ENCODE data around the gene NFKBIE.

Gene NFKBIE

DNA sequence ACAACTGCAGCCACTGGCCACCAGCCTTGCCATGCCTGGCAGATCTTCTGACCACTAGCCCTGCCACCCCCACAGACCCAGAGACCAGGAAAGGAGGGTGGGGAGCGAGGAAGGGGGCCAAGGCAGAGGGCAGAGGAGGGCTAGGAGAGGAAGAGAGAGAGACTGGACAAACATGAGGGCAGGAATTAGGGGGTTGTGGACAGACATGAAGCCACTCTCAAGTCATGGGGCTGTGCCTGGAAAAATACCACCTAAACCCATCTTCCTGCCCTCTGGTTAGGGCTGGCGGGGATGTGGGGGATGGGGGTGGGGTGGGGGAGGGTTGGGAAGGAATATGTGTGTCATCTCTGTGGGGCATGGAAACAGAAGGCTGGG is 43.4 kb downstream of the NFKBIE start:
- H3K4me2 ChIP-seq (ENCODE audit: low read length), result peak overlapping the region; percentile 45
- H3K27ac ChIP-seq (ENCODE audit: low read length), result peak overlapping the region; percentile 47; the same call in 1 of the 2 replicates

DNA sequence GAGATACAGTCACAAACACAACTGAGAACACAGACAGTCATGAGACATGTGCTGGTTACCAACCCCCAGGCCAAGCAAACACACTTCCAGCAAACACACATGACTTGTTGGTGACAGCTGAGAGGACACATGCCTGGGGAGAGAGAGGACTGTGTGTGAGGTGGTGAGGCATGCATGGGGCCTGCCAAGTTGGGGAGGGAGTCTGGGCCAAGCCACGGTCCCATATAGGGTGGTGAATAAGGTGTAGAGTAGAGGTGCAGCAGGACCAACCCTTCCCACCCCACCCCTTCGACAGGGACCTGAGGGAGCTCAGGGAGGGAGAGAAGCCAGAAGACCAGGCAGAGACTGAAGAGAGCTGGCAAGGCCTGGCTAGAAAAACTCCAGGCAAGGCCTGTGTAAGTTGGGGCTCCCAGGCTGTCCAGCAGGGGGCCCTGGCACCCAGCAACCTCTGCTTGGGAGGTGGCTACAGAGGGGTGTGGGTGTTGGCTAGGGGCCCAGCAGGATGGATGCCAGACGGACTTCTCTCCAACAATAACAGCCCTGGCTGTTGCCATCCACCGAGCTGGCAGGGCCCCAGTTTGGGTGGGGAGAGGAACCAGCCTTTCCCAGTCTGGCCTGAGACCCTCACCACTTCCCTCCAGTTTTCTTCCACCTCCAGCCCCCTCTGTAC is 43.9 kb downstream of the NFKBIE start:
- H3K79me2 ChIP-seq (ENCODE audit: low read length), result peaks cover 33% of the 10 kb centered on the region
- TF ChIP-seq, protein P1, sequence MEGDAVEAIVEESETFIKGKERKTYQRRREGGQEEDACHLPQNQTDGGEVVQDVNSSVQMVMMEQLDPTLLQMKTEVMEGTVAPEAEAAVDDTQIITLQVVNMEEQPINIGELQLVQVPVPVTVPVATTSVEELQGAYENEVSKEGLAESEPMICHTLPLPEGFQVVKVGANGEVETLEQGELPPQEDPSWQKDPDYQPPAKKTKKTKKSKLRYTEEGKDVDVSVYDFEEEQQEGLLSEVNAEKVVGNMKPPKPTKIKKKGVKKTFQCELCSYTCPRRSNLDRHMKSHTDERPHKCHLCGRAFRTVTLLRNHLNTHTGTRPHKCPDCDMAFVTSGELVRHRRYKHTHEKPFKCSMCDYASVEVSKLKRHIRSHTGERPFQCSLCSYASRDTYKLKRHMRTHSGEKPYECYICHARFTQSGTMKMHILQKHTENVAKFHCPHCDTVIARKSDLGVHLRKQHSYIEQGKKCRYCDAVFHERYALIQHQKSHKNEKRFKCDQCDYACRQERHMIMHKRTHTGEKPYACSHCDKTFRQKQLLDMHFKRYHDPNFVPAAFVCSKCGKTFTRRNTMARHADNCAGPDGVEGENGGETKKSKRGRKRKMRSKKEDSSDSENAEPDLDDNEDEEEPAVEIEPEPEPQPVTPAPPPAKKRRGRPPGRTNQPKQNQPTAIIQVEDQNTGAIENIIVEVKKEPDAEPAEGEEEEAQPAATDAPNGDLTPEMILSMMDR (IDR thresholded peaks at IDR 0.05; ENCODE audit: low read depth, low read length), result peak; percentile 79
- TF ChIP-seq EZH2phosphoT487 (IDR thresholded peaks at IDR 0.05; ENCODE audit: low read depth), result no peak
- H3K4me2 ChIP-seq (ENCODE audit: low read length), result peak overlapping the region; percentile 45
- no peaks in the 10 kb centered on the region for H3K27me3 ChIP-seq (ENCODE audit: low read depth, low read length)
- no peak overlapping the region for H2AFZ ChIP-seq (ENCODE audit: low read depth, low read length)
- H3K4me1 ChIP-seq (ENCODE audit: low read length), result peaks cover 67% of the 10 kb centered on the region
- peak overlapping the region; percentile 11; the same call in 1 of the 2 replicates for H3K9ac ChIP-seq (ENCODE audit: low read length)
- no peak overlapping the region for H3K4me3 ChIP-seq (ENCODE audit: low read length)
- peaks cover 4% of the 10 kb centered on the region for H3K36me3 ChIP-seq (replicated peaks; ENCODE audit: low read depth, low read length)
- peak overlapping the region; percentile 47 for H3K27ac ChIP-seq (ENCODE audit: low read length)
- no peaks in the 10 kb centered on the region for H3K9me3 ChIP-seq (ENCODE audit: insufficient read depth, low read length)
- peaks cover 20% of the 10 kb centered on the region for H4K20me1 ChIP-seq (ENCODE audit: insufficient read depth, low read length)

More for the DNA sequence above, 43.4 kb downstream of the NFKBIE start:
- peaks cover 9% of the 10 kb centered on the region for H3K36me3 ChIP-seq (replicated peaks; ENCODE audit: low read depth, low read length)
- peaks cover 25% of the 10 kb centered on the region for H4K20me1 ChIP-seq (ENCODE audit: insufficient read depth, low read length)
- H3K4me3 ChIP-seq (ENCODE audit: low read length), result no peak overlapping the region
- TF ChIP-seq, protein P1 (IDR thresholded peaks at IDR 0.05; ENCODE audit: low read depth, low read length), result no peak
- TF ChIP-seq EZH2phosphoT487 (IDR thresholded peaks at IDR 0.05; ENCODE audit: low read depth), result no peak
- no peaks in the 10 kb centered on the region for H3K27me3 ChIP-seq (ENCODE audit: low read depth, low read length)
- H2AFZ ChIP-seq (ENCODE audit: low read depth, low read length), result no peak overlapping the region
- no peaks in the 10 kb centered on the region for H3K9me3 ChIP-seq (ENCODE audit: insufficient read depth, low read length)
- peak overlapping the region; percentile 11; the same call in 1 of the 2 replicates for H3K9ac ChIP-seq (ENCODE audit: low read length)
- peaks cover 39% of the 10 kb centered on the region for H3K79me2 ChIP-seq (ENCODE audit: low read length)
- peaks cover 65% of the 10 kb centered on the region for H3K4me1 ChIP-seq (ENCODE audit: low read length)

DNA sequence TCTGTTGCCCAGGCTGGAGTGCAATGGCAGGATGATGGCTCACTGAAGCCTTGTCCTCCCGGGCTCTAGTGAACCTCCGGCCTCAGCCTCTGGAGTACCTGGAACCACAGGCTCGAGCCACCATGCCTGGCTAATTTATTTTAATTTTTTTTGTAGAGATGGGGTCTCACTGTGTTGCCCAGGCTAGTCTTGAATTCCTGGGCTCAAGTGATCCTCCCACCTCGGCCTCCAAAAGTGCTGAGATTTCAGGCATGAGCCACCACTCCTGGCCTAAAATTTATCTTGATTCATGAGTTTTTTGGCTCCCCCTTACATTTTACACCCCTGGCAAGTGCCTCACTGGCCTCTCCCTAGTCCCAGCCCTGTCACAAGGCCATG is 44.4 kb downstream of the NFKBIE start:
- Histone ChIP-seq H3K9ac (ENCODE audit: low read length) (peak overlapping the region; percentile 11; the same call in 1 of the 2 replicates), H3K4me1 (ENCODE audit: low read length) (peaks cover 62% of the 10 kb centered on the region), H2AFZ (ENCODE audit: low read depth, low read length) (no peak overlapping the region), H3K4me3 (ENCODE audit: low read length) (no peak overlapping the region), H3K27ac (ENCODE audit: low read length) (peak overlapping the region; percentile 47), H3K27me3 (ENCODE audit: low read depth, low read length) (no peaks in the 10 kb centered on the region), H3K9me3 (ENCODE audit: insufficient read depth, low read length) (no peaks in the 10 kb centered on the region), H4K20me1 (ENCODE audit: insufficient read depth, low read length) (peaks cover 14% of the 10 kb centered on the region), H3K4me2 (ENCODE audit: low read length) (peak overlapping the region; percentile 45; the same call in 1 of the 2 replicates), H3K36me3 (replicated peaks; ENCODE audit: low read depth, low read length) (peaks cover under 1% of the 10 kb centered on the region), H3K79me2 (ENCODE audit: low read length) (peaks cover 28% of the 10 kb centered on the region)
- TF ChIP-seq, protein P1 (IDR thresholded peaks at IDR 0.05; ENCODE audit: low read depth, low read length), result no peak
- TF ChIP-seq EZH2phosphoT487 (IDR thresholded peaks at IDR 0.05; ENCODE audit: low read depth), result no peak

DNA sequence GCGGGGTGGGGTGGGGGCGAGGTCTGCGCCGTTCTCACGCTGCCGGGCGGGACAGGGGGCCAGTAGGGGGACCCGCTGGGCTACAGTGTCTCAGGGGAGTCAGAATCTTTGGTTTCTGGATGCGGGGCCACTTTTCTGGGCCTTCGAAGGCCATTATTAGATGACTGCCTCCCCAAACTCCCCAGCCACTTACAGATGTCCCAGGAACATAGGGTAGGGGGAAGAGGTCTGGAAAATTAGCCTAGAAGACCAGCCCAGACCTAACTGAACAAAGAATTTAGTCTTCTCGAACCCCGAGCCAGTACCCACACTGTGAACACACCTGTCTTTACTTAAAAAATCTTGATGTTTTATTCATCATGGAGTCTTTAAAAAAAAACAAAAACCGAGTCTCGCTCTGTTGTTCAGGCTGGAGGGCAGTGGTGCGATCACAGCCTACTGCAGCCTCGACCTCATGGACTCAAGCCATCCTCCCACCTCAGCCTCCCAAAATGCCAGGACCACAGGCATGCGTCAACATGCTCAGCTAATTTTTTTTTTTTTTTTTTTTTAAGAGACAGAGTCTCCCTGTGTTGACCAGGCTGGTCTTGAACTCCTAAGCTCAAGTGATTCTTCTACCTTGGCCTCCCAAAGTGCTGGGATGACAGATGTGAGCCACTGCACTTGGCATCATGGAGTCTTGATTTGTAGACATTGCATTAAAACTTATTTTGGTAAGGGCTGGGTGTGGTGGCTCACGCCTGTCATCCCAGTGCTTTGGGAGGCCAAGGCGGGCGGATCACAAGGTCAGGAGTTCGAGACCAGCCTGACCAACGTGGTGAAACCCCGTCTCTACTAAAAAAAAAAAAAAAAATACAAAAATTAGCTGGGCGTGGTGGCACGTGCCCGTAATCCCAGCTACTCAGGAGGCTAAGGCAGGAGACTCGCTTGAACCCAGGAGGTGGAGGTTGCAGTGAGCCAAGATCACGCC is 45.3 kb downstream of the NFKBIE start:
- Histone ChIP-seq H2AFZ (ENCODE audit: low read depth, low read length) (no peak overlapping the region; the same call in 1 of the 2 replicates), H3K9ac (ENCODE audit: low read length) (peak overlapping the region; percentile 73), H3K36me3 (replicated peaks; ENCODE audit: low read depth, low read length) (no peaks in the 10 kb centered on the region), H3K27ac (ENCODE audit: low read length) (peak overlapping the region; percentile 38), H3K4me1 (ENCODE audit: low read length) (peaks cover 55% of the 10 kb centered on the region), H3K27me3 (ENCODE audit: low read depth, low read length) (no peaks in the 10 kb centered on the region), H4K20me1 (ENCODE audit: insufficient read depth, low read length) (peaks cover 9% of the 10 kb centered on the region), H3K9me3 (ENCODE audit: insufficient read depth, low read length) (no peaks in the 10 kb centered on the region), H3K79me2 (ENCODE audit: low read length) (peaks cover 20% of the 10 kb centered on the region), H3K4me3 (ENCODE audit: low read length) (peak overlapping the region; percentile 82), H3K4me2 (ENCODE audit: low read length) (peak overlapping the region; percentile 87)
- TF ChIP-seq EZH2phosphoT487 (IDR thresholded peaks at IDR 0.05; ENCODE audit: low read depth), result no peak
- TF ChIP-seq, protein P1 (IDR thresholded peaks at IDR 0.05; ENCODE audit: low read depth, low read length), result no peak
